HG03571 (cell line): Measurements from ENCODE around the gene WDR93.

Source experiments
- ATAC-seq: cut with Tn5 transposase; IDR thresholded peaks from one replicate; pipeline ENCODE4 v1.9.1; 2021; ENCODE audit not compliant: unreplicated experiment

WDR93 gene

DNA sequence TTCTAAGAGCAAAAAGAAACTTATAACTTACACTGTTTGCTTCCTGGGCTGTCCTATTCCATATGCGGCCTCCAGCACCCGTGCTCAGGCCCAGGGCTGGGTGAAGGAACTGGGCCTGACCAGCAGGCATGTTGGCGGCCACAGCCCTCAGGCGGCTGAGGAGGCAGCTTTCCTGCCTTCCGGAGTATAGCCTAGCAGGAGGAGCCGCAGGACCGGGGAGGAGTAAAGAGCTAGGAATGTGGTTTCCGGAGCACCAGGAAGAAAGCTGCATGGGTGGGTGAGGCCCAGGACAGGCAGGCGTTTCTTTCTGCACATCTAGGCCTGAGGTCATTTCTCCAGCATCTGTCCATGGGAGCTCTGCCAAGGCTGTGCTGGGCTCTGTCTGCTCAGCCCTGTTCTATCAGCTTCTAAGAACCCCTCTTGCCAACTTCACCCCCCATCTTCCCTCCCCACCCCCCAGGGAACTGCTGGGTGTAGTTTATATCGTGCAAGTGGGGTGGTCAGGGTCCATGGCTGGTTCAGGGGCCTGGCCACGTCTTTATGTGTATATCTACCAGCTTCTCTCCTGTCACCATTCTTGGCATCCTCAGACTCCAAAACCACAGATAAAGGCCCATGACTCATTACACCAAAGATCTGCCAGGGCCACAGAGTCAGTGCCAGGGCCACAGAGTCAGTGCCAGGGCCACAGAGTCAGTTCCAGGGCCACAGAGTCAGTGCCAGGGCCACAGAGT is 27.6 kb upstream of the WDR93 start:
- ATAC-seq: no peak

DNA sequence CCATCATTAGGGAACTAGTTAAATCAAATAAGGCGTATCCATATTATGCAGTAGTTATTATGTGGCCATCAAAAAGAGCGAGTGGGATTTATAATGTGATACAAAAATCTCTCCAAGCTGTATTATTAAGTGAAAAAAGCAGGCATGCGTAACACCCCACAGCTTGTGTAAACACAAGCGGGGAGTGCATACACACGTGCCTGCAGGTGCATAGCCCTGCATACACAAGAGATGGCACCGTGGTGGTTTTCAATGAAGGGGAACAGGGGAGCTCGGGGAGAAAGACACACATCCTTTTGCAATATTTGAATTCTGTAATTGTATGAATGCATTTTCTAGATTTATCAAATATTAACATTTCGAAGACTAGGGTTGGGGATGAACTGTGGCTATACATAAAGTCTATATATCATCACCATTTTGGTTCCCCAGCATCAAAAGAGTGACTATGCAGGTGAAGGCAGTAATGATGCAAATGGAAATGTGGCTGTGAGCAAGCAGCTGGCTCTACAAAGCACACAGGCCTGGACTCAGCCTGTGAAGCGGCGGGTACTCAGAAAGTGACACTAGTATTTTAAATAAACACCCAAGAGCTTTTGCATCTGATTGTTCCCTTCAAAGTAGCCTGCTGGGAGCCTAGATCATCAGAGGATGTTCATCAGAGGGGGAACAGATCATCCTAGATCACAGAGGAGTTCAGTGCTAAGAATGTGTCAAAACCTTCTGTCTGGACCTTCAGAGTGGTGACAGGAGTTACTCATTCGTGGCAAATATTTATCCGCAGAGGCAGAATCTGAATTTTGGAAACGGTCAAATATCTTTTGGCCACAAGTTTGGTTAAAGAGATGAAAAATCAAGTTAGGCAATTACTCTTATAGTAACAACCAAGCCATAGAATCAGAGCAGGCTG is 25.9 kb upstream of the WDR93 start:
- ATAC-seq: no peak

DNA sequence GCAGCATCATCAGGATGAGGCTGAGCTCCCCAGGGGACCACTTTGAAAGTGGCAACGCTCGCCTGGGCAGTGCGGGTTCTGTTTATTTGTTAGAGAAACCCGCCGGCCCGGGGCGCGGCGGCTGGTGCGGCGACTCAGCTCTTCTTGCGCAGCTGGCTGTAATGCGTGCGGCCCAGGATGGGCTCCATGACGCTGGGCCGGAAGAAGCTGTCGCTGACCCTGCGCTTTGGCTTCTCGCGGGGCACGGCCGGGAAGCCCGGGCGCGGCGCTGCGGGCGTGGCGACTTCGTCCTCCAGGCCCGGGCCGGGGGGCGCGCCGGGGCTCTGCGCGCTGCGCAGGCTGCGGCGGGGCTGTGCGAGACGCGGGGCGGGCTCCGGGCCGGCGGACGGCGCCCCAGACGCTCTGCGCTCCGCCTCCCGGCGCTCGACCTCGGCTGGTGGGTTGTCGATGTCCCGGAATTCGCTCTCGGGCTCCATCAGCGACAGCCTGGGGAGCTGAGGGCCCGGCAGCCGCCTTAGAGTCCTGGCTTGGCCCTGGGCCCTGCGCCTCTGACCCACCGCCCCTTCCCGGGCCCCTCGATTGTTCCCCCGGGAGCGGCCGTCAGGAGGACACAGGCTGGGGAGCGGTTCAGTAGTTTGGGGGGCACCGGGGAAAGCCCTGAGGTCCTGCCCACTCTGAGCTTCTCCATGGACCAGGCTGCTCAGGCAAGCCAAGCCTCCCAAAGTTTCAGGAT is 25.0 kb upstream of the WDR93 start:
- no peak for ATAC-seq

DNA sequence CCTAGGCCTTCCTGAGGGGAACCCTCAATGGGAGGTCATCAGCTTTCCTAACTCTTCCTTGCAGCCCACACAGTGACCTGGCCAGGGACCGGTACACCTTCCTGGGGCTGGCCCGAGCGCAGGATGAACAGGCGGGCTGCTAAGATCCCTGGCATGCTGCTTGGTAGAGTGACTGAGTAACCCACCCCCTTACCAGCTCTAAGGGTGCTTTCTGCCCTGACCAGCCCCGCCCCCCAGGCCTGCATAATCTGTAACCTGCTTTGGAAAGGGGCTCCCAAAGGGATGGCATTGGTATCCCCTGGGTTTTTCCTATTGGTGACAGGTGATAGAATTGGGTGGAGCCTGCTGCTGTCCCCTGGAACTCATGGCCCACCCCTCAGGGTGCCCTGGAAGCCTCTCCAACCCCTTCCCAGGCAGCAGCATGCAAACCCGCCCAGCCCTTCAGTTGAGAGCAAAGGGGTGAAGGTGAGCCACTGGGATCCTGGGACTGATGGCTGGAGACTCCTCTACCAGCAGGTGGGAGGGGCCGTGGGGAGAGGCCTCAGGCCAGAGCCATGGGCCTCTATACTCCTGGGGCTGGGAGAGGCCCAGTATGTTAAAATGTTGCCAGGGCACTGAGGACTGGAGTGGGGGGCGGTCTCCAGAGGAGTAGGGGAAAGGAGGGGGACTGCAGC is 24.3 kb upstream of the WDR93 start:
- ATAC-seq: no peak

DNA sequence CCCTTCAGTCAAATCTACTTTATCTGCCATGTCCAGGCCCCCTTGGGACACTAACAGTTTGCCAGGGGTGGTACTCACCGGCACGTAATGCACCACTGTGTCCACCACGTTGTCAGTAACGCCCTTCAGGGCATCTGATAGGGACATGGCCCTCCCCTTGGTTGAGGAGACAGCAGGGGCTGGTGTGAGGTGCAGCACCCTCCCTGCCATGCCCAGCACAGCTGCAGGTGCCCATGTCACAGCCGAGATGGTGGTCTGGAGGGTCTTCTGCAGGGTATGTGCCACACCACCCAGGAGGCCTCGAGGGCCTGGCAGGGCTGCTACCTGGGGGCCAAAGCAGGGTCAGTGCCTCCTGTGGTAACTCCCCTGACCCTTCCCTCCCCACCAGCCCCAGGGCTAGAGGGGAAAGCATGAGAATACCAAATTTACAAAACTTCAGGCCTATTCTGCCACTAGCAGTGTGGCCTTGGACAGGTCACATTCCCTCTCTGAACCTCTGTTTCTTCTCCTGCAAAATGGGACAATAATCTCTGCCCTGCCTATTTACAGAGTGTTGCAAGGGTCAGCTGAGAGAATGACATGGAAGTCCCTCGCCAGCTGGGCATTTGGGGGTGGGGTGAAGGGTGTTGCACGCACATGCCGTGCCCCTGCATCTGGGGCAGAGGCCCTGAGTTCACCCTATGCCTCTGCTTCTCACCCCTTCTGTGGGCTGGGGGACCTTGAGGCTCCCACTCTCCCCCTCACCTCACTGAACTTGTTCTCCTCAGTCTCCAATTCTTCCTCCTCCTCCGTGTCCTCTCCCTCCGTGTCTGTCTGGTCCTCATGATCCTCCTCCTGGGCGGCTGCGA is 23.5 kb upstream of the WDR93 start:
- no peak for ATAC-seq

DNA sequence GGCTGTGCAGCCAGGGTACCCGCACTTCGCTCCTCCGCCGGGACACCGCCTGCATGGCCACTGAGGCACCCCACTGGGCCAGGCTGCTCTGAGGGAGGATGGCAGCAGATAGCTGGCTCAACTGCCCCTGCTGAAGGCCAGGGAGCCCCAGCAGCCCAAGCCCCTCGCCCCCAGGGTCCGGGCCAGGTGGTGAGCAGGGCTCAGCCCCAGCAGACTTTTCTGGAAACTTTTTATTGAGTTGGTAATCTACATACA is 23.0 kb upstream of the WDR93 start:
- no peak for ATAC-seq

DNA sequence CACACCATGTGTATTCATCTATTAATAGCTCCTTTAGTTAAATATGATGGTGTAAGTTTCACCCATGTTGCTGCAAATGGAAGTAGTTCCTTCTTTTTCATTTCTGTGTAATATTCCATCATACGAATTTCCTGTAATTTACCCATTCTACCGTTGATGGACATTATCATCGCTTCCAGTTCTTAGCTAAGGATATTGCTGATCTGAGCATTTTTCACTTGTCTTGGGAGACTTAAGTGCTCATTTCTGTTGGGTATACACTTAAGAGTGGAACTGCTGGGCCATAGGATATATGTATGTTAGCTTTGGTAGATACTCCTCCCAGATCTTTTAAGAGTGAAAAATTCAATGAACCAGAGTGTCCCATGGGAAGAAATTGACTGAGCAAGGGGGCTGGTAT is 22.4 kb upstream of the WDR93 start:
- ATAC-seq: no peak

DNA sequence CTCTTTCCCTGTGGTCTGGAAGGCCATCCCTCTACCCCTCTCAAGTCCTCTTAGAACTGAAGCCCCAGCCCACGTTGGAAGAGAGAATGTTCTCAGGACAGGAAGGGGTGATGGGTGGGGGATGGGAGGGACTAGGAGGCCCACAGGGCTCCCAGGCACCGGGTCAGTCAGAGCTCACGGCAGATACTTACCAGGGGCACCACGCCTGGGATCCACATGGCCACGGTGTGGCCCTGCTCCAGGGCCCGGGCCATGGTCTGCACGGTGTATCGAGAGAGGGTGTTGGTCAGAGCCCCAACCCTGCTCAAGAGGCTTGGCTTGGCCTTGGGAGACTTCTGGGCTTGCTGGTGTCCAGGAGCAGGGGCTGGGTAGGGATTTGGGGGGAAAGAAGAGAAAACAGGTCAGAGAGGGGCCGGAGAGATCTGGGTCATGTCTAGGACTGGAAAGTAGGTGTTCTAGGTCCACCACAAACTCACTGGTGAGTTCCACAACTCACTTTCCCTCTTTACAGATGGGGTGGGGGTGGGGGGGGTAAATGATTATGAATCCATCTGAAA is 21.2 kb upstream of the WDR93 start:
- ATAC-seq: no peak

DNA sequence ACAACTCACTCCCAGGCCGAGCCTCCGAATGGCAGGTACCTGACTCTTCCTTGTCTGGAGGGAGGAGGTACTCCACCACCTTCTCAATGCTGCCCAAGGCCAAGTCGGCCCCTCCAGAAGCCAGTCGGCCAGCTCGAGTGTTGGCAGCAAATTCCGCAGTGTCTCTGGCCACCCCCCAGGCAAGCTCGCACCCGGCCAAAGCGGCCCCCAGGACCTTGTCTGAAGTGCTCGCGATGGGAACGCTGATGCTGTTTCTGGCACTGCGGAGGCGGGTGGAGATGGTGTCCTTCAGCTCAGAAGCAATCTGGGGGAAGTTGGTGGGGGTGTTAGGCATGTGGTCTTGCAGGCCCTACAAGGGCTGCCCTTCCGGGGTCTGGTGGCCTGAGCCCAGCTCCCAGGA is 20.7 kb upstream of the WDR93 start:
- no peak for ATAC-seq

DNA sequence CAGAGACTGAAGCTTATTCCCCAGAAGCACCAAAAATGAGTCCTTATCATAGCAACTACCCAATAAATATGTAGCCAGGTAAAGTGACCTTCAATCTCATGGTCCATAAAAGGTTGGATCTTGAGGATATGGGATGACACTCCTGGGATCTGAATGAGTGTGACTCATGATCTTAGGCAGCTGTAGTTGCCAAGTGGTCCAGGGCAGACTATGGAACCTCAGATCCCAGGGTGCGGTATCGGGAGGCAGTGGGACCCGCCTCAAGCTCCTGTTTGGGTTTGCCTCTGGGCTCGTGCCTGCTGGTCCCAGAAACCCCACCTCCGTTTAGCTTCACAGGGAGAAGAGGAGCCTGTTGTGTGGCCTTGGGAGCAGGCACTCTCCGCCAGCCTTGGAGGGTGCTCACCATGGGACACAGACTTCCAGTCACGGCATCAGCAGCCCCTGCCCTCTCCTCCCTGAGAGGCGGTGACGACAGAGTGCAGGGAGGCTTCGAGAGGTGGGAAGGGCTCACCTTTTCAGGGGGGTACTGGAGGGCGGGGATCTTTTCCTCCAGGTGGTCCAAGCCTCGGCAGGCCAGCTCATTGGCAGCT is 19.5 kb upstream of the WDR93 start:
- ATAC-seq: no peak

DNA sequence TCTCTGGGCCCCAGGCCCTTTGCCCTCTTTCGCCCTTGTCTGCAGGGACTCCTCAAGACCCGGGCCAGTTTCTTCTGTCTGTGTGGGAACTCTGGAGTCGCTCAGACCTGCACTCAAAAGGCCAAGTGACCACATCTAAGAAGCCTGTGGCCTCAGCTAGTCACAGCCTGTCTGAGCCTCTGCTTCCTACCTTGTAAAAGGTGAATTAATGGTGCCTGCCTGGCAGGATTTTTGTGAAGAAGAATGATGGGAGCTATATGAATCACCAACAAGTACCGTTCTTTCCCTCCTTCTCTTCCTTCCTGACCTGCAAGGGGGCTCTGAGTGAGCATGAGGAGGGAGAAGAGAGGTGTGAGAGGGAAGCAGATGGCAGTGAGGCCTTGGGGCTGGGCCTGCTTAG is 18.9 kb upstream of the WDR93 start:
- no peak for ATAC-seq

DNA sequence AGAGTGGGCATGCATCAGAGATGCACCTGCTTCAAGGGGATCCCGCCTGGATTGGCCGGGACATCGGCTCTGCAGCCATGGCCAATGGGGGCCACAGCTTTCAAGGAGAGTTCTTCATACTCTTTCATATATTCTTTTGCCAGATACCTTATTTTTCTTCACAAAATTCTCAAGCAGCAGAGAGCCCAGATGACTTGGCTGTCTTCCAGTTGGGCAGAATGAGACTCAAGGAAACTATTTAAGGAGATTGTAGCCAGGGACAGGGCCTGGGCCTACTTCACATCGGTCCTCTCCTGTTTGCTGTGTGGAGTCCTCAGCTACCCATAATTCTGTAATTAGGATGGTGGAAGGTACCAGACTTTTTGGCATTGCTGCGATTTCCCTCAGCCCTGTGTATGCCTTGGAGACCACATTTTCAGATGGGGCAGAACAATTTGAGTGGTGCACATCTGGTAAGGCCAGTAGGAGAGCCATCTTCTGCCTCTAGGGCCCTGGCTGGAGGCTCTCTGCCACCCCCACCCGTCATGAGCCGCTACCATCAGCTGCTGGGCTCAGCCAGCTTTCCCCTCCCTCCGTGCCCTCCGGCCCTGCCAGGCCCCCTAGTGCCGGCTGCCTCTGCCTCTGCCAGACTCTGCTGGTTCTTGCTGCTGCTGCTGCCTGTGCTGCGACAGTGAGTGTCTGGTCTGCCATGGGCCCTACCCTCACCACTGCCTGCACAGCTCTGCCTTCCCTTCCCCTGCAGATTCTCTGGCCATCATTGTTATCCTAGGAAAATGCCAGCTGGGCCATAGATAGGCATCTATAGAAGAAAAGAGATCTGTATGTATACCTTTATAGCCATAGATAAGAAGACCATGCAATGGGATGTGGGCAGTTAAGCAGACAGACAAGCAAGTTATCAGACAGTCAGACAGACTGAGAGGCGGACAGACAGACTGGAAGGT is 18.1 kb upstream of the WDR93 start:
- no peak for ATAC-seq

DNA sequence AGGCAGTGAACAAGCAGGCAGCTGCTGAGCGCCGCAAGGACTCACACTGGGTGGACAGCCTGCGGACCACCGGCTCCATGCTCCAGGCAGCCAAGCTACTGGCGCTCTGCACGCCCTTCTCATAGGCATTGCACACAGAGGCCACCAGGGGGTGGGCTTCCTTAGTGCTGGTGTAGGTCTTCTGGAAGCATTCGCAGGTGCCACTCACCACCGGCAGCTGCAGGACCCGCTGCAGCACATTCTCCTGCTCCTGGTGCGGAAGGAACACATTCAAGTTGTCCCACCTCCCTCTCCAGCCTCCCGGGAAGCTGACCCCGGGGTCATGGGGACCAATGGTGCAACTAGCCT is 17.5 kb upstream of the WDR93 start:
- ATAC-seq: no peak

DNA sequence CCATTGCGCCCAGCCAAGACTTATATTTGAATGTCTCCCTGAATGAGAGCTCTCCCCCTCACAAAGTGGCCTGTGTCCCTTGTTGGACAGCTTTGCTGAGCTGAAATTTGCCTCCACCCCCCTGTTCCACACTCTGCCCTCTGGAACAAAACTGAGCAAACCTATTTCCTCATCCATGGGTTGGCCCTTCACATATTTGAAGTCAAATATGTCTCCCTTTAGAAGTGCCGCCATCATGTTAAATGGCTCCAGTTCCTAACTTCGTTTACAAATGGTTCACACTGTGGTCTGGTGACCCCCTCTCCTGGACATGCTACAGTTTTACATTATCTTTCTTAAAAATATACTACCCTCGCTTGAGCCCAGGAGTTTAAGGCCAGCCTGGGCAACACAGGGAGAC is 16.1 kb upstream of the WDR93 start:
- no peak for ATAC-seq

DNA sequence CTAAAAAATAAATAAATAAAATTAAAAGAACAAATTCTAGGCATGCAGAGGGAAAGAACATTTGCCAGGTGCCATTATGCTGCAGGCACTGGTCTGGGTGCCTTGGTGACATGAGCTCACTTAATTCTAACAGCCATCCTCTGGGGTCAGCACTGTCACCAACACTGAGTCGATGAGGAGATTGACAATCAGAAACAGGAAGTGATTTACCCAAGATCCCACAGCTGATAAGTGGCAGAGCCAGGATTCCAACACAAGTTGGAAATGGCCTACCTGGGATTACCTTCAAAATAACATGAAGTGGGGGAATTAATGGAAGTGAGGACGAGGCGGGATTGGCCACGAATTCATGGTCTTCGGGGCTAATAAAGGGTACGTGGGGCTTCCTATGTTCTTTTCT is 15.0 kb upstream of the WDR93 start:
- ATAC-seq: no peak

DNA sequence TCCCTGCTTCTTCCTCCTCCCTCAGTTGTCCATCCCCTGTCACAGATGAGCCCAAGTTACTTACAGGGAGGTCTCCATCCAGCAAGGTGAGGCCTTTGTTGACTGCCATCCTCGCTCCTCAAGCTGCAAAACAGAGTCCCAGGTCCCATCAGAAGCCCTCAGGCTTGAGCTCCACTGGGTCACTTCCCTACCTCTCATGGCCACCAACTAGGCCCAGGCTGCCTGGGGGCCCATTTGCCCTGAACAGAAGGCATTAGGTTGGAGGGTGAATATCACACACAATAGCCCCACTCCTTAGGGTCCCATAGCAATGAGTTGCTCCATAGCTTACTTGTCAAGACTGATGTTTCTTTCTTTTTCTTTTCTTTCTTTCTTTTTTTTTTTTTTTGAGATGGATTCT is 13.2 kb upstream of the WDR93 start:
- ATAC-seq: no peak

DNA sequence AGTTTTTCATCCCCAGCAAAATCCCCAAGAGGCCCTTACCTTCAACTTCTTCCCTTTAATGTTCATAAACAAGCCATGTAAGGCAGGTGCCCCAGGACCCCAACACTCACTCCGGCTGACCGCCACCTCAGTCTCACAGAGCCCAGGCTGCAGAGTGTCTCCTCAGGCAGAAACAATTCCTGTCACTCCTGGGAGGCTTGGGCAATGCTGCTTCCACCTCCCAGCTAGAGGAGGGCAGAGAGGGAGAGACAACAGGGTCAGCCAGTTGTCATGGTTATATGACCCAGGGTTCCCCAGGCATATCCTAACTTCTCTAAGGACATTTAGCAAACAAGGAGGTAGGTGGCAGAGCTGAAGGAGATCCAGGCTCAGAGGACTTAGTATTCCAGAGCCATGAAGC is 11.4 kb upstream of the WDR93 start, which contains the start of gene PLIN1:
Gene PLIN1 (minus strand): TSS at position 156 of the 400 bp plus-strand sequence. CDS start 1,878 bp downstream, outside the sequence.
- no peak for ATAC-seq

DNA sequence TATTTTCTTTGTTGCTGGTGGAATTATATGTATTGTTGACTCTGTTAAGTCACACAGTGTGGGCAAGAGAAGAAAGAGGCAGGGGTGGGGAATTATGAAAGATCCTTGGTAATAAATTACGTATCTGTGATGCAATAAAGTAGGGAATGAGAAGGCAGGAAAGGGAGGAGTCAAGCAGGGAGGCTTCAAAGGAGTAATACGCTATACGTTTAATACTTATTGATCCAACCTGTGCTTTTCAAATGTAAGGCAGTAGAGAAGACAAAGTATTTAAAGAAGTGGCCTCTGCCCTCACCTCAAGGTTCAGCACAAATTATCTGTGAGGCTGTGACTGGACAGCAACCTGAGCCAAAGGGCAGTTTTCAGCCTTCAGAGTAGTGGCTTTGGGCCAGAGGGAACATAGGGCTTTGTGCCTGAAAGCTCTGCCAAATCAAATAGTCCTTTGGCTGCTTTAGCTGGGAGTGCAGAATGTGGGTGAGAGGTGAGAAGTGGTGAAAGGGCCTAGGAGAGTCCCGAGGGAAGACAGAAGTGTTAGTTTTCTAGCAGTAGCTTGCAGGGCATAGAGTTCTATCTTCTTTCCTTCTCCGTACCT is 10.2 kb upstream of the WDR93 start:
- ATAC-seq: no peak
